ENCODE data around the gene AGO3.
A peak's percentile ranks its signal among the peaks of the same experiment; 100 is the strongest.

AGO3 gene

DNA sequence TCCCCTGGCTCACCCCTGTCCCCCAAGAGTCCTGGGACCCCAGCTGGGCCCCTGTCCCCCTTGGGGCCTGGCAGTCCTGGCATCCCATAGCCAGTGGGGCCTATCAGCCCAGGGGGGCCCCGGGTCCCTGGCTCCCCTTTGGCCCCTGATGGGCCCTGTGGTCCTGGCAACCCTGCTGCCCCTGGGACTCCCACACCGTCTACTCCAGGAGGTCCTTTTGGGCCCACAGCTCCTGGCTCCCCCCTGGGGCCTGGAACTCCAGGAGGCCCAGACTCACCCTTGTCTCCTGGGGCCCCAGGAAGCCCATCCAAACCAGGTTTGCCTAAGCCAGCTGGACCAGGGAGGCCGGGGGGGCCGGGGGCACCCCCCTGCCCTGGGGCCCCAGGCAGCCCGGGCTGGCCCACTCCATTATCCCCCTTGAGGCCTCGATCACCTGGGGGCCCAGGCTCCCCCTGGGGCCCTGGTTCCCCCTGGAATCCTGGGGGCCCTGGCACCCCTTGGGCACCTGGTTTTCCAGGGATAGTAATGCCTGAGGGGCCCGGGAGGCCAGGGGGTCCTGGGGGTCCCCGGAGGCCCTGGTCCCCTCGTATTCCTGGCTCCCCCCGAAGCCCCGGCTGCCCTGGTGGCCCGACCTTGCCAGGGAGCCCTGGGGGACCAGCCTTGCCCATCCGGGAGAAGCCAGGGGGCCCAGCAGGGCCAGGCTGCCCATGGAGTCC is 167.9 kb downstream of the AGO3 start:
- TF ChIP-seq JUND (IDR thresholded peaks at IDR 0.05; ENCODE audit: low read depth): no peak
- in situ Hi-C loops (cut with HindIII; ENCODE audit: low pct_unique_long_range_greater_than_20kb, low sequenced_read_pairs): no loop called here
- no peak for DNase-seq (ENCODE audit: low read depth in 1 of 2, low spot score in 1 of 2)

GRCh38 chr1:36099681-36100341 is 168.9 kb downstream of the AGO3 start:
- TF ChIP-seq JUND (IDR thresholded peaks at IDR 0.05; ENCODE audit: low read depth): no peak
- DNase-seq (ENCODE audit: low read depth in 1 of 2, low spot score in 1 of 2): peak; percentile 63 to 77
- in situ Hi-C loops (cut with HindIII; ENCODE audit: low pct_unique_long_range_greater_than_20kb, low sequenced_read_pairs): no loop called here

GRCh38 chr1:36100376-36100775 is 169.5 kb downstream of the AGO3 start:
- DNase-seq (ENCODE audit: low read depth in 1 of 2, low spot score in 1 of 2): no peak
- no peak for TF ChIP-seq JUND (IDR thresholded peaks at IDR 0.05; ENCODE audit: low read depth)
- in situ Hi-C loops (cut with HindIII; ENCODE audit: low pct_unique_long_range_greater_than_20kb, low sequenced_read_pairs): no loop called here

DNA sequence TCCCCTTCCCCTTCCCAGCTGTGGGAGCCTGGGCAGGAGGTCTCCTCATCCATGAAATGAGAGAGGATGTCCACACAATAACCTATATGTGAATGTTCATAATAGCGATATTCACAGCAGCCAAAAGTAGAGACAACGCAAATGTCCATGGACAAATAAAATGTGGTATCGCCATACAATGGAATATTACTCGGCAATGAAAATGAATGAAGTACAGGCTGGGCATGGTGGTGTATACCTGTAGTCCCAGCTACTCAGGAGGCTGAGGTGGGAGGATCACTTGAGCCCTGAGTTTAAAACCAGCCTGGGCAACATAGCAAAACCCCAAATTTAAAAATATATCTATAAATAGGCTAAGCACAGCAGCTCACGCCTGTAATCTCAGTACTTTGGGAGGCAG is 170.6 kb downstream of the AGO3 start:
- no peak for DNase-seq (ENCODE audit: low read depth in 1 of 2, low spot score in 1 of 2)
- in situ Hi-C loops (cut with HindIII; ENCODE audit: low pct_unique_long_range_greater_than_20kb, low sequenced_read_pairs): no loop called here
- TF ChIP-seq JUND (IDR thresholded peaks at IDR 0.05; ENCODE audit: low read depth): no peak

- TF ChIP-seq JUND (IDR thresholded peaks at IDR 0.05; ENCODE audit: low read depth): no peak
- DNase-seq (ENCODE audit: low read depth in 1 of 2, low spot score in 1 of 2): no peak
- in situ Hi-C loops (cut with HindIII; ENCODE audit: low pct_unique_long_range_greater_than_20kb, low sequenced_read_pairs): no loop called here
Measured at GRCh38 chr1:36106269-36106668, 175.4 kb downstream of the AGO3 start.

- no peak for DNase-seq (ENCODE audit: low read depth in 1 of 2, low spot score in 1 of 2)
- in situ Hi-C loops (cut with HindIII; ENCODE audit: low pct_unique_long_range_greater_than_20kb, low sequenced_read_pairs): no loop called here
- TF ChIP-seq JUND (IDR thresholded peaks at IDR 0.05; ENCODE audit: low read depth): no peak
Measured at GRCh38 chr1:36107394-36107793, 176.5 kb downstream of the AGO3 start.

- no peak for DNase-seq (ENCODE audit: low read depth in 1 of 2, low spot score in 1 of 2)
- in situ Hi-C loops (cut with HindIII; ENCODE audit: low pct_unique_long_range_greater_than_20kb, low sequenced_read_pairs): no loop called here
- TF ChIP-seq JUND (IDR thresholded peaks at IDR 0.05; ENCODE audit: low read depth): no peak
Measured at GRCh38 chr1:36108314-36108713, 177.4 kb downstream of the AGO3 start.

DNA sequence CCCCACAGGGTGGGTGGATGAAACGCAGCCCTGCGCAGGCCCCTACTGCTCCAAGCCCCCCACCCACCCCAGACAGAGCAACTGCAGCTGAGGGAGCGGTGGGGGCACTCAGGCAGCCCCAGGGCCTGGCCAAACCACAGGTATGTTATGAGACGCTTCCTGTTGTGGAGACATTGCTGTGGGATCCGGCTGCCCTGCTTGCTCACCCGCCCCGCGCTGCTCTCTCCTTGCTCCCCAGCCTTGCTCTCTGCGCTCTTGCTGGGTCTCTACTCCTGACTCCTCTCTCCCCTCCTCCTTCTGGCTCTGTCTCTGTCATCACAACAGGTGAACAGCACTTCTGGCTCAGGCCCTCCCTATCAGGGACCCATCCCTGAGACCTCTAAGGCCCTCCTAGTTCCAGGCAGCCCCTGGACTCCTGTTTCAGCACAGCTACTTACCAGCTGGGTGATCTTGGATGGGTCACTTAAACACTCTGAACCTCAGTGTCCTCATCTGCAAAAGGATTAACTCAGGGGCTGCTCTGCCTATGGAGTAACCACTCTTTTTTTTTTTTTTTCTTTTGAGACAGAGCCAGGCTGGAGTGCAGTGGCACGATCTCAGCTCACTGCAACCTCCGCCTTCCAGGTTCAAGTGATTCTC is 178.3 kb downstream of the AGO3 start:
- in situ Hi-C loops (cut with HindIII; ENCODE audit: low pct_unique_long_range_greater_than_20kb, low sequenced_read_pairs): no loop called here
- peak; percentile 47 to 60 for DNase-seq (ENCODE audit: low read depth in 1 of 2, low spot score in 1 of 2)
- TF ChIP-seq JUND (IDR thresholded peaks at IDR 0.05; ENCODE audit: low read depth): no peak

DNA sequence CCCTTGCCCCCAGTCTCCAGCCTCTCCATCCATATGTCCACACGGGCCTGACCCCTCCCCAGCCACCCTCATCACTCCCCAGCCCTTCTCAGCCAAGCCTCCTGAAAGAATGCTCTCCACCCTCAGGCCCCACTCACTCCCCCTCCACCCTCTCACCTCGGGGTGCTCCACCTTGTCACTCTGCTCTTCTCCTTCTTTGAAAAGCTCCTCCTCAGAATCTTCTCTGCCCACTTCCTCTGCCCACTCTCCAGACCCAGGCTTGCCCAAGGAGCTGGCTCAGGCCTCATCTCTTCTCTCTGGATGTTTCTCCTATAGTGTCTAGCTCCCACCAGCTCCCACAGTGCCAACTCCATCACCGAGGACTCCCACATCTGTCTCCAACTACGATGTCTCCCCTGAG is 180.2 kb downstream of the AGO3 start:
- DNase-seq (ENCODE audit: low read depth in 1 of 2, low spot score in 1 of 2): no peak
- in situ Hi-C loops (cut with HindIII; ENCODE audit: low pct_unique_long_range_greater_than_20kb, low sequenced_read_pairs): no loop called here
- TF ChIP-seq JUND (IDR thresholded peaks at IDR 0.05; ENCODE audit: low read depth): no peak

GRCh38 chr1:36112823-36113222 is 181.9 kb downstream of the AGO3 start:
- no peak for TF ChIP-seq JUND (IDR thresholded peaks at IDR 0.05; ENCODE audit: low read depth)
- in situ Hi-C loops (cut with HindIII; ENCODE audit: low pct_unique_long_range_greater_than_20kb, low sequenced_read_pairs): no loop called here
- DNase-seq (ENCODE audit: low read depth in 1 of 2, low spot score in 1 of 2): no peak

- no peak for TF ChIP-seq JUND (IDR thresholded peaks at IDR 0.05; ENCODE audit: low read depth)
- DNase-seq (ENCODE audit: low read depth in 1 of 2, low spot score in 1 of 2): no peak
- in situ Hi-C loops (cut with HindIII; ENCODE audit: low pct_unique_long_range_greater_than_20kb, low sequenced_read_pairs): no loop called here
Measured at GRCh38 chr1:36114371-36114770, 183.5 kb downstream of the AGO3 start.

DNA sequence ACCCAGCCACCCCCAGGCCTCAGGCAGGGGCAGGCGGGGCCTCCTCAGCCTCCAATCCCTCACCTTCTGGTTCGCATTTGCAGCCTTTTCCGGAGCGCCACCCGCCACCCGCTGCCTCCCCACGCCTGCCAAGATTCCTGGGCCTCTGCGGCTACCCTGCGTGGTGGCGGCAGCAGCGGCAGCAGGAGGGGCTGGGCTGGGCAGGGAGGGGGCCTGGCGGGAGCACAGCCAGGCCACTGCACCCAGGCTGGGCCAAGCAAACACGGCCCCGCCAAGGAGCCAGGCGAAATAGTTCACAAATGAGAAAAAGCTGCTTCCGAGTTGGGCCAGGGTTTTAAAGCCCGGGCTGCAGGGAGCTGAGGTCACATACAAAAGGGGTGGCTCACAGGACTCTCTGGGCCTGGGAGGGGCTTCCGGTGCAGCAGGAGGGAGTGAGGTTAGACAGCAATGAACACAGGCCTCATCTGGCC is 184.3 kb downstream of the AGO3 start:
- in situ Hi-C loops (cut with HindIII; ENCODE audit: low pct_unique_long_range_greater_than_20kb, low sequenced_read_pairs): no loop called here
- no peak for TF ChIP-seq JUND (IDR thresholded peaks at IDR 0.05; ENCODE audit: low read depth)
- no peak for DNase-seq (ENCODE audit: low read depth in 1 of 2, low spot score in 1 of 2)

DNA sequence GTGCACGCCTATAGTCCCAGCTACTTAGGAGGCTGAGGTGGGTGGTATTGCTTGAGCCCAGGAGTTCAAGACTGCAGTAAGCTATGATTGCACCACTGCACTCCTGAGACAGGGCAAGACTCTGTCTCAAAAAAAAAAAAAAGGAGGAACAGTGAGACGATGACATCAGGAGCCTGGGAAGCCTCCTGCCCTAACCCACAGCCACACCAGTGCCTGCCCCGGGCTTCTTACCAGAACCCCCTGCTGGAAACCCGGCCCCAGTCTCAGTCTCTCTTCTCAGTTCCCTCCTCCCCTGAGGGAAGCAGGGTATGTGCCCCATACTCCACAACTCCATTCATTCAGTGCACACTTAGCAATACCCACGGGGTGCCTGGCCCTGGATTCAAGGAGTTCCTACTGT is 185.0 kb downstream of the AGO3 start:
- in situ Hi-C loops (cut with HindIII; ENCODE audit: low pct_unique_long_range_greater_than_20kb, low sequenced_read_pairs): no loop called here
- no peak for DNase-seq (ENCODE audit: low read depth in 1 of 2, low spot score in 1 of 2)

More for the DNA sequence above, 185.0 kb downstream of the AGO3 start:
- no peak for TF ChIP-seq JUND (IDR thresholded peaks at IDR 0.05; ENCODE audit: low read depth)

All from T47D (cell line).